SK-N-MC (cell line): ENCODE results near the gene CDAN1.

Source experiments
- EZH2 ChIP-seq: fragments of 200-600 bp; sonication (generic); IDR thresholded peaks from one replicate; pipeline ENCODE4 v1.6.1; 2017; ENCODE audit warnings: antibody characterized with exemption
- POLR2AphosphoS5 ChIP-seq: IDR thresholded peaks from 2 replicates; pipeline ENCODE4 v1.6.1; 2012; ENCODE audit warnings: mild to moderate bottlenecking, low read depth, low read length, borderline replicate concordance

GRCh38 chr15:42691308-42691707, 45.6 kb downstream of the CDAN1 start:
- TF ChIP-seq EZH2 (no peak), POLR2AphosphoS5 (no peak)
